OCI-LY7 (cell line): ENCODE measurements around the gene RNF32.

Source experiments
- CTCF ChIP-seq: fragments of 200-600 bp; sonication (generic); conservative IDR thresholded peaks from 2 replicates; pipeline ENCODE4 v1.5.1; 2014; ENCODE audit warnings: mild to moderate bottlenecking, antibody characterized with exemption, low read length, moderate library complexity, mixed read lengths
- EZH2phosphoT487 ChIP-seq: fragments of 200-600 bp; sonication (generic); IDR thresholded peaks from 2 replicates; pipeline ENCODE4 v1.6.1; 2018; ENCODE audit warnings: low read depth, borderline replicate concordance, mild to moderate bottlenecking, mixed run types, antibody characterized with exemption, low read length, moderate library complexity, mixed read lengths

GRCh38 chr7:156606135-156606534 lies 34.4 kb upstream of the RNF32 start:
- TF ChIP-seq CTCF (no peak), EZH2phosphoT487 (no peak)
